ENCODE measurements around the gene ARHGEF37. TPM values are rescaled to one million over a fixed set of nuclear protein-coding genes. Genes with fewer than 3 reads are reported as not detected.

ARHGEF37 gene
- total RNA-seq, 1 donor from 2014 or later = 2.1 TPM

Small RNA genes lying within 50 kb of the gene (small RNA-seq; reads per million reads assigned to genes)
- gene RNU6-588P = not detected

Other genes with a start within 250 kb of the ARHGEF37 start
- gene GRPEL2, start 236.0 kb upstream of the ARHGEF37 start, total RNA-seq = 14.1 TPM
- 3.7 TPM for gene PCYOX1L, start 223.5 kb upstream of the ARHGEF37 start, total RNA-seq
- 247 TPM for gene IL17B, start 202.2 kb upstream of the ARHGEF37 start, total RNA-seq
- 161 TPM for gene CSNK1A1, start 30.1 kb upstream of the ARHGEF37 start, total RNA-seq
- 4.2 TPM for gene PPARGC1B, start 148.8 kb downstream of the ARHGEF37 start, total RNA-seq